Small intestine (tissue), 7 donors: ENCODE data around the gene CEACAM21. TPM values are rescaled to one million over a fixed set of nuclear protein-coding genes. Genes with fewer than 3 reads are reported as not detected.

ENCODE experiments used
- DNase-seq, 2 donors: peaks; one replicate each; pipeline versions ENCODE4 v3.0.0 to v3.0.0-alpha.2; 2013
- FAIRE-seq: peaks from 2 replicates; lab custom pipeline; 2012; peaks lifted over from hg19 to GRCh38; lab: Jason Lieb, UNC
- H3K27ac ChIP-seq, 3 donors: one replicate each; pipeline ENCODE4 v1.5.1; 2013; ENCODE audit warnings: low read length in 2 of 3, mild to moderate bottlenecking in 2 of 3, control low read depth in 1 of 3, inconsistent platforms in 1 of 3, low read depth in 1 of 3, moderate library complexity in 1 of 3
- H3K27me3 ChIP-seq, 3 donors: one replicate each; pipeline ENCODE4 v1.6.1; 2013; ENCODE audit warnings: low read length in 3 of 3, inconsistent platforms in 1 of 3; ENCODE audit not compliant: control insufficient read depth in 3 of 3, insufficient read depth in 3 of 3
- H3K36me3 ChIP-seq, 3 donors: one replicate each; pipeline ENCODE4 v1.6.1; 2013; ENCODE audit warnings: low read length in 3 of 3, inconsistent platforms in 1 of 3, low read depth in 1 of 3, mild to moderate bottlenecking in 1 of 3, moderate library complexity in 1 of 3; ENCODE audit not compliant: control insufficient read depth in 3 of 3, insufficient read depth in 2 of 3
- H3K4me1 ChIP-seq, 3 donors: one replicate each; pipeline ENCODE4 v1.6.1; 2013; ENCODE audit warnings: low read length in 2 of 3, inconsistent platforms in 1 of 3, low read depth in 1 of 3, mild to moderate bottlenecking in 1 of 3, moderate library complexity in 1 of 3; ENCODE audit not compliant: control insufficient read depth in 3 of 3, insufficient read depth in 2 of 3
- H3K4me3 ChIP-seq, 3 donors: one replicate each; pipeline ENCODE4 v1.5.1; 2013; ENCODE audit warnings: low read length in 3 of 3, control low read depth in 1 of 3, inconsistent platforms in 1 of 3, low read depth in 1 of 3, mild to moderate bottlenecking in 1 of 3, moderate library complexity in 1 of 3
- H3K9me3 ChIP-seq, 2 donors: one replicate each; pipeline ENCODE4 v1.6.1; 2013; ENCODE audit warnings: low read depth in 1 of 2, low read length in 1 of 2; ENCODE audit not compliant: control insufficient read depth in 2 of 2, insufficient read depth in 1 of 2
- WGBS, 3 donors: extraction: QIAGEN DNeasy Blood & Tissue Kit; methylation state at CpG; one replicate each; pipeline ENCODE4 v1.1.7; 2013; 5-methylcytosine and 5-hydroxymethylcytosine counted together
- polyA plus RNA-seq, 4 donors: library from polyadenylated mRNA; stranded (reverse) in 3 of 4; unstranded in 1 of 4; fragments of 200-250 nt in 3 of 4; fragments of 120-200 nt in 1 of 4; gene quantifications; one replicate each; pipeline versions ENCODE4 v1.2.1 to v1.2.3, GENCODE V29; 2013
- donor health status: healthy with polysubstance abuse.
- donor health status: control.
- donor health status: control.
- donor health status: Bipolar disorder and iron deficiency.
- donor health status: healthy.

The CEACAM21 gene
- polyA plus RNA-seq, 4 donors: 1.1 to 4.6 (median 1.9) TPM; not detected in 1

DNA sequence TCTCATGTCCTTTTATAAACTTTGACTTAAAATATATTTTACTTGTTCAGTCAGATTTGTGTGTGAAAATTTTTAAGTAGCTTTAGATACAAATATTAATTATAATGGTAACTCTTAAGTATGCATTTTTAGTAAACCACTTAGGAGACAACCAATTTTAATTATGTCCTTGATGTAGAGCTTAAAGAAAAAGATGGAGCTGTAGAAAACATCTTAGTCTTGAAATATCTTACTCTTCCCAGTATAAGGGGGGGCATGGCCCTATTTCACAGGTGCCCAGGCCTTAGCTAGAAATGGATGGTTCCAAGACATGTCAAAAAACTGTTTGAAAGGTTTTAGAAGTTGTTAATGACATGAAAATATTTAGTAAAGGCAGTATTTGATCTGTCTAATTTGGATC lies 43.4 kb upstream of the CEACAM21 start:
- peaks cover 0 to 3% (median 0%) of the 10 kb centered on the region in 3 donors for H3K4me1 ChIP-seq
- H3K4me3 ChIP-seq: no peak overlapping the region
- peaks cover 0 to 25% (median 0%) of the 10 kb centered on the region in 3 donors for H3K27me3 ChIP-seq
- no peak for DNase-seq
- no peak for FAIRE-seq
- no peak overlapping the region for H3K27ac ChIP-seq
- no peaks in the 10 kb centered on the region for H3K36me3 ChIP-seq
- H3K9me3 ChIP-seq: peaks cover 2 to 3% of the 10 kb centered on the region in 2 donors

DNA sequence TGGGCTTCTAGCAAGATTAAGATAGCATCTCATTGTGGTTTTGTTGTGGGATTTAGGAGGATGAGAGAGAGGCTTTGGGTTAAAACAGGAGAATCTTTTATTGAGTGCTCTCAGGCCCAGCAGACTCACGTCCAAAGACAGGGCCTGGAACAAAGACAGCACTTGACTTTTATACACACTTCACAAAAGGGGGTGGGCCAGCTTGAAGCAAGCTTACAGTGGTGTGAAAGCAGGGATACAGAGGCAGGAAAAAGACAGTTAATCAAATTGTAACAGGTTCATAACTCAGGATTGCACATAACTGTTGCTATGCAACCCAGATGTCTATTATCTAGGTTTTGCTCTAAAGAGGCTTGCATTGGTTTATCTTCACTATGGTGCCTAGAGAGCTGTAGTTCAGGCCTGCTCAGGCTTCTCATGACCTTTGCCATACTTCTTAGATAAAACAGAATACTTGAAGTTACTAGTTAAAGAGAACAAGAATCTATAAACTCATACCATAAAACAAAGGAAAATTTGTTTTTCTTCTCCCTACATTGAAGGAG lies 42.2 kb upstream of the CEACAM21 start:
- H3K27ac ChIP-seq: no peak overlapping the region
- FAIRE-seq (no peak), DNase-seq (no peak)
- H3K27me3 ChIP-seq: peaks cover 0 to 34% (median 0%) of the 10 kb centered on the region in 3 donors
- H3K9me3 ChIP-seq: peaks cover 2 to 10% of the 10 kb centered on the region in 2 donors
- H3K36me3 ChIP-seq: no peaks in the 10 kb centered on the region
- WGBS, 3 donors: 27 to 70% (median 52%) methylated on average over 1 of the region's 1 CpG
- H3K4me3 ChIP-seq: no peak overlapping the region
- peaks cover 0 to 3% (median 0%) of the 10 kb centered on the region in 3 donors for H3K4me1 ChIP-seq

DNA sequence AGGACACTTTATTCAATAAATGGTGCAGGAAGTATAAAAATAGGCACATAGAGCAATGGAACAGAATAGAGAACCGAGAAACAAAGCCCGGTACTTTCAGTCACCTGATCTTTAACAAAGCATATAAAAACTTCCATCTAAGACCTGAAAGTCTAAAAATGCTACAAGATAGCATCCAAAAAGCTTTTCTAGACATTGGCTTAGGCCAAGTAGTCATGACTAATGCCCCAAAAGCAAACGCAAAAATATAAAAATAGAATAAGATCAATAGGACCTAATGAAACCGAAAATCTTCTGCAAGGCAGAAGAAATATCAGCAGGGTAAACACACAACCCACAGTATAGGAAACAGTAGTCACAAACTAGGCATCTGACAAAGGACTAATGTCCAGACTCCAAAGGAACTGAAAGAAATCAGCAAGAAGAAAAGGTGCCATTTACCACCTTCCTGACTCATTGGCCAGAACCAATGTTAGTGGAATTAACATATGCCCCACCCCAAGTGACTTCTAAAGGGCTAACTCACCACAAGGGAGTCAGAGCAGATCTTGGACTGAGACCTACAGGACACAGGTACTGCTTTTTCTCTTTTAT lies 40.8 kb upstream of the CEACAM21 start:
- 55 to 72% (median 60%) methylated on average over 4 of the region's 4 CpGs for WGBS, 3 donors
- peaks cover 0 to 3% (median 0%) of the 10 kb centered on the region in 3 donors for H3K4me1 ChIP-seq
- peaks cover 0 to 27% (median 0%) of the 10 kb centered on the region in 3 donors for H3K27me3 ChIP-seq
- H3K36me3 ChIP-seq: no peaks in the 10 kb centered on the region
- H3K4me3 ChIP-seq: no peak overlapping the region
- H3K9me3 ChIP-seq: peaks cover 2 to 10% of the 10 kb centered on the region in 2 donors
- peak overlapping the region in 1 of 3 donors; percentile 77 for H3K27ac ChIP-seq
- DNase-seq (no peak), FAIRE-seq (no peak)

DNA sequence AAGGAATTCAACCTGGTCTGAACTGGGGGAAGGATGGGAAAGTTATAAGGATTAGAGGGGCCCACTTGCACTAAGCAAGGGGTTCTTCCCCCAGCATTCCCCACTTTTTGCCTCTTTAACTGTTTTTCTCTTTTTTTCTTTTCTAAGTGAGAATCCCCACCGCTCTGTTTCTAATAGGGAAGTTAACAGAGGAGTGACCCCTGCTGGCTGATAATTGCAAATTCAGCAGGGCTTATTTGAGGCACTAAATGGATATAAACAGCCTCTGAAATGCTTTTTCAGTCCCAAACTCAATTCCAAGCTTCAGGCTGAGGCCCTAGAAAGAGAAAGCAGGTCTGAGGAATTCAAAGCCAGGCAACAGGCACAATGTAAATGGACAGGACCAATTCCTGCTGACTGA lies 38.2 kb upstream of the CEACAM21 start:
- Histone ChIP-seq H3K9me3 (peaks cover 0 to 10% of the 10 kb centered on the region in 2 donors), H3K36me3 (no peaks in the 10 kb centered on the region), H3K27ac (no peak overlapping the region), H3K4me3 (no peak overlapping the region), H3K27me3 (peaks cover 0 to 19% (median 0%) of the 10 kb centered on the region in 3 donors), H3K4me1 (no peaks in the 10 kb centered on the region)
- no peak for FAIRE-seq
- DNase-seq: peak in 1 of 2 donors; percentile 36
- 32 to 57% (median 45%) methylated on average over 1 of the region's 1 CpG for whole genome bisulfite sequencing, 3 donors

DNA sequence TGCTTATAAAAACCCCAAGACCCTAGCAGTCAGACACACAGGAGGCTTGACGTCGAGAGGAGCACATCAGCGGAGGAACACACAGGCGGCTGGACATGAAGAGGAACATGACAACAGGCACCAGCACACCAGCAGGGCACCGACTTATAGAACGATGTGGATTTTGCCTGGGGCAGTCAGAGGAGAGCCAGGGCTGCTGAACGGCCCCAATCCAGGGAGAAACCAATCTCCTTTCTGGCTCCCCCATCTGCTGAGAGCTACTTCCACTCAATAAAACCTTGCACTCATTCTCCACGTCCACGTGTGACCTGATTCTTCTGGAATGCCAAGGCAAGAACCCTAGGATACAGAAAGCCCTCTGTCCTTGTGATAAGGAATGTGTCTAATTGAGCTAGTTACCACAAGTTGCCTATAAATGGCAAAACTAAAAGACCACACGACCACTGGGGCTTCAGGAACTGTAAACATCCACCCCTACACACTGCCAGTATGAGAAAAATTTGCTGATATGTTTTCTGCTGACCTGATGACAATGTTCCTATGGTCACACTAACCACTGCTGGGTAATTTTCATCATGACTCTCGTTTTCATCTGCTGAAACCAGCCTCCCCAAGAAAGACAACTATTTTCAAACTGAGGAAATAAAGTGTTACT lies 35.8 kb upstream of the CEACAM21 start:
- WGBS, 3 donors: 46 to 59% (median 48%) methylated on average over 11 of the region's 11 CpGs

DNA sequence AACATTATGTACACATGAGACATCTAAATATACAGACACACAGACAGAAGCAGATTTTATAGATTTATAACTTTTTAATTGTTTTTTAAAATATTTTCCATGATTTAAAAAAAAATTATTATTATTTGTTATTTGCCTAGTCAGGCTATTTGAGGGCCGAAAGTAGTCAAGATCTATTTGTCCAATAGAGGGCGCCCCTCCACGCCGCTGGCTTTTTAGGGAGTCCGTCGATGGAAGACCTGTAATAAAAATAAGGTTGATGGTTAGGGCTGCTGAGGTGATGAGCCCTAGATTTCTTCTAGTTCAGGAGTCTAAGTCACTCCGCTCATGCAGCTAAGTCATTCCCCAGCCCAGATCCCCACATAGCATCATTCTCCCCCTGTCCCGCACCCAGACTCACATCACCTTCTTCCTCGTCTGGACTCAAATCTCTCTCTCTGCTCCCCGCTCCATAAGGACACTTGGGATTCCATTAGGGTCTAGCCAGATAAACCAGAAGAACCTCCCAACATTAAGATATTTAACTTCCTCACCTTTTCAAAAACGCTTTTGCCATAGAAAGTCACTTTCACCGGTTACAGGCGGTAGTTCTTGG lies 33.9 kb upstream of the CEACAM21 start:
- FAIRE-seq (no peak), DNase-seq (peak; percentile 55 to 63)
- 44 to 47% (median 44%) methylated on average over 13 of the region's 13 CpGs for WGBS, 3 donors
- Histone ChIP-seq H3K9me3 (peaks cover 0 to 8% of the 10 kb centered on the region in 2 donors), H3K27ac (no peak overlapping the region), H3K27me3 (peaks cover 0 to 15% (median 0%) of the 10 kb centered on the region in 3 donors), H3K4me3 (no peak overlapping the region), H3K4me1 (no peaks in the 10 kb centered on the region), H3K36me3 (no peaks in the 10 kb centered on the region)

More for the DNA sequence above, 35.8 kb upstream of the CEACAM21 start:
- no peaks in the 10 kb centered on the region for H3K36me3 ChIP-seq
- H3K4me3 ChIP-seq: no peak overlapping the region
- no peaks in the 10 kb centered on the region for H3K4me1 ChIP-seq
- FAIRE-seq: no peak
- no peak overlapping the region for H3K27ac ChIP-seq
- peaks cover 0 to 19% (median 0%) of the 10 kb centered on the region in 3 donors for H3K27me3 ChIP-seq
- no peak for DNase-seq
- peaks cover 0 to 10% of the 10 kb centered on the region in 2 donors for H3K9me3 ChIP-seq

DNA sequence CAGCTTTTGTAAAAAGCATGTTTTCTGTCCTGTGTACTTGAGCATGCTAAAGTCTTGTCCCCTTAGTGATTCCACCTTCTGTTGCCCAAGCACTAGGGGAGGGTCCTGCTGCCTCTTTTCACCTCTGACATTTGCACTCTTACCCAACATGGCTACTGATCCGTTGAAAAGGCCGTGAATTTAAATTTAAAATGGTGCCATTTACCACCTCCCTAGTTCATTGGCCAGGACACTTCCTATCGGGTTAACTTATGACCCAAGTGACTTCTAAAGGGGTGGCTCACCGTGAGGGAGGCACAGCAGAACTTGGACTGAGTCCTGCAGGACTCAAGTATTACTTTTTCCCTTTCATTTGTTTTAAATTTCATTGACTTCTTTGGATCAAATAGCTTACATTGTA lies 33.3 kb upstream of the CEACAM21 start:
- no peak overlapping the region for H3K27ac ChIP-seq
- H3K36me3 ChIP-seq: no peaks in the 10 kb centered on the region
- H3K9me3 ChIP-seq: peaks cover 0 to 6% of the 10 kb centered on the region in 2 donors
- FAIRE-seq: no peak
- no peaks in the 10 kb centered on the region for H3K4me1 ChIP-seq
- 71 to 82% (median 75%) methylated on average over 4 of the region's 4 CpGs for WGBS, 3 donors
- no peak overlapping the region for H3K4me3 ChIP-seq
- H3K27me3 ChIP-seq: peaks cover 0 to 12% (median 0%) of the 10 kb centered on the region in 3 donors
- no peak for DNase-seq

DNA sequence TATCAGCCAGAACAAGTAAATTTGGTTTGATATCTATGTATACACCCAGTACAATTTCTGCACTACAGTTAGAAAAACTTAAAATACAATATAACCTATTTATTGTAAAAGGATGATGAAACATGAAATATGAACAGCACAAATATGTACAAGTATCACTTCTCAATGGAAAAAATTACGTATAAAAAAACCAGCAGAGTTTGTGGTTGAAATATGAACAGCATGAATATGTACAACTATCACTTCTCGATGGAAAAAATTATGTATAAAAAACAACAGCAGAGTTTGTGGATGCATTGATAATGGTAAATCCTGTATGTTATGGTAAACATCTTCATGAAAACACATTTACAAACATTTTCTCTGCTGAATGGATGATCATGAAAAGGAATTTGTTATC lies 32.4 kb upstream of the CEACAM21 start:
- Histone ChIP-seq H3K36me3 (no peaks in the 10 kb centered on the region), H3K4me1 (peaks cover 0 to under 1% (median 0%) of the 10 kb centered on the region in 3 donors), H3K4me3 (no peak overlapping the region), H3K27ac (no peak overlapping the region), H3K9me3 (no peaks in the 10 kb centered on the region), H3K27me3 (peaks cover 0 to 6% (median 0%) of the 10 kb centered on the region in 3 donors)
- 73 to 78% (median 73%) methylated on average over 2 of the region's 2 CpGs for WGBS, 3 donors
- DNase-seq (no peak), FAIRE-seq (no peak)
